ENCODE data around the gene HLA-DOA. TPM values are rescaled to one million over a fixed set of nuclear protein-coding genes. Genes with fewer than 3 reads are reported as not detected.
A peak's percentile ranks its signal among the peaks of the same experiment; 100 is the strongest.

The HLA-DOA gene
- 1.4 TPM for total RNA-seq

- ATAC-seq: peak; percentile 62
Observed at GRCh38 chr6:33008944-33009861, at the start of gene HLA-DOA. HLA-DOA (minus strand) TSS chr6:33009591.

- ATAC-seq: no peak
Observed at GRCh38 chr6:33057222-33058150, 48.1 kb upstream of the HLA-DOA start.

- ATAC-seq: no peak
Observed at GRCh38 chr6:33053230-33053629, 43.8 kb upstream of the HLA-DOA start.

DNA sequence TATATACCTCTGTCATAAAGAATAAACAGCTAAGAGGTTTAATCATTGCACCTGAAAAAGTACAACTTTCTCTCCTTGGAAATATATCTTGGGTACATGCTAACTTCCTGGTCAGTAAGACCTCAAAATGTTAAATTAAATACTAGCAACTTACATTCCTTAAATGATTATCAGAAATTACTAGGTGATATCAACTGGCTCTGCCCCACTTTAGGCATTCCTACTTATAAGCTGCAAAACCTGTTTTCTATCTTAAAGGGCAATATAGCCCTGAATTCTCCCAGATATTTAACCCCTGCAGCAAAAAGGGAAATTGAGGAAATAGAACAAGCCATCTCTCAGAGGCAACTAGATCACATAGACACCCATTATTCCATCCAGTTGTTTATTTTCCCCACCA lies 43.2 kb upstream of the HLA-DOA start:
- ATAC-seq: no peak

- no peak for ATAC-seq
Observed at GRCh38 chr6:33050014-33050810, 40.8 kb upstream of the HLA-DOA start.

GRCh38 chr6:33049323-33050013 lies 40.1 kb upstream of the HLA-DOA start:
- ATAC-seq: no peak

DNA sequence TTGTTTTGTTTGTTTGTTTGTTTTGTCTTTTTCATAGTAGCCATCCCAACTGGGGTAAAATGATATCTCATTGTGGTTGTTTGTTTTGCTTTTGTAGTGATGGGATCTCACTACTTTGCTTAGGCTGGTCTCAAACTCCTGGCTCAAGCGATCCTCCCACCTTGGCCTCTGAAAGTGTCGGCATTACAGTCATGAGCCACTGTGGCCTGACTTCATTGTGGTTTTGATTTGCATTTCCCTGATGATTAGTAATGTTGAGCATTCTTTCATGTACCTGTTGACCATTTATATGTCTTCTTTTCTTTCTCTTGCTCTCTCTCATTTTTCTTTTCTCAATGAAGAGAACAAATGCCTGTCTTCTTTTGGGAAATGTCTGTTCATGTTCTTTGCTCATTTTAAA lies 30.8 kb upstream of the HLA-DOA start:
- no peak for ATAC-seq

DNA sequence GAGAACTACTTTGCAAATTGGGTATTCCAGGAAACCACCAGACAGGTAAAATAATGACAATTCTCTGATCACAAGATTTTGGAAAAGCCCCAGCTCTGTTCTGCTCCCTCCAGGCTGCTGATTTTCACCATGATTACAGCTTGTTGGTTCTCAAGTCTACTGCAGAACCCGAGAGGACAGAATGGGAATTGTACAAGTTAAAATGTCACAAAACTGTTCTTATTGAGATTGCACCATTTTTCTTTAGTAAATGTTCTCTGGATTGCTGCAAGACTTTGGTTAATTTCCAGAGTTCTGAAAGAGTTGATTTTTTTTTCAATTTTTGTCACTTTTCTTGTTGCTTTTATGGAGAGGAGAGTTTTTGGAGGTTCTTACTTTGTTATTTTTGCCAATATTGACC lies 27.1 kb upstream of the HLA-DOA start:
- no peak for ATAC-seq

DNA sequence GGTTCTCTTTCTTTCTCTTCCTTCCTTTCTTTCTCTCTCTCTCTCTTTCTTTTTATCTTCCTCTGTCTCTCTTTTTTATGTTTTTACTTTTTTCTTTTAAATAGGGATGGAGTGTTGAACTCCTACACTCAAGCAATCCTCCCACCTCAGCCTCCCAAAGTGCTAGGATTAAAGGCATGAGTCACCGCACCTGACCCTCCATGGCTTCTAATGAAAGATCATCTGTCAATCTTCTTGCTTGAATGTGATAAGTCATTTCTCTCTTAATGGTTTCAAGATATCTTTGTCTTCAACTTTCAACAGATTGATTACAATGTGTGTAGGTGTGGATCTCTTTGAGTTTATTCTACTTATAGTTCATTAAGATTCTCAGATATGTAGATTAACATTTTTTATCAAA lies 25.2 kb upstream of the HLA-DOA start:
- no peak for ATAC-seq

GRCh38 chr6:33030245-33030644 lies 20.9 kb upstream of the HLA-DOA start:
- no peak for ATAC-seq

DNA sequence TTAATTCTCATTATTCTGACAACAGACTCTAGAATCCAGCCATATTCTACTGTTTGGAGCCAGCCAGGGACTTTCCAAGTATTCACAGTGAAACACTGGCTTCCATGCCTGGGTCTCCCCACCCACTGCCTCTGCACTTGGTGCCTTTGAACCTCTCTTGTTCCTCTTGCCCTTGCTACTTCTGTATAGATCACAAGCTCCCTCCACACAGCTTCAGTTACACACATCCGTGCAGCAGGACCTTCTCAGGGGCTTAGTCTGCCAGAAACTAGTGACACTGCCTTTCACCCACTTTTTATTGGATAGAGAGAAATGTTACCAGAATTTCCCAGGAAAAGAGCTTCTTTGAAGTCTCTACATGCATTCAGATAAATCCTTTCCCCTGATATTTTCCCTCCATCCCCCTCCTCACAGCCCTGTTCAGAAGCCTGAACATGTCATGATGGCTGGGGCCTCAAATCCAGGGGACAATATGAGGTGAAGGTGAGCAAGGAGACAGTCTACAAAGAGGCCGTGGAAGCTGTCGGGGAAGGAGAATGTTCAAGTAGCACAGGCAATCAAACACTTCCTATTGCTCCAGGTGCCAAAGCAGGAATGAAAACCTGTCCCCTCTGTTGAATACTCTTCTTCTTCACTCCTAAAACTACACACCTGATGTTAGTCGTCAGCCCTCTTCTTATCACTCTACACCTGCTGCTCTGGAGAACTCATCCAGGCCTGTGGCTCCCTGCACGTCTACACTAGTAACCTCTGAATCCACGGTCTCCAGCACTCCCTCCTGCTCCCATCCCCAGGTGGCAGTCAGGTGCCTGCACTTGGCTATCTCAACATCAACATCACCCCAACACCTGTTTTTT lies 20.2 kb upstream of the HLA-DOA start:
- ATAC-seq: peak; percentile 88

- ATAC-seq: no peak
Observed at GRCh38 chr6:33028220-33028849, 18.9 kb upstream of the HLA-DOA start.

- ATAC-seq: no peak
Observed at GRCh38 chr6:33024521-33024920, 15.1 kb upstream of the HLA-DOA start.

GRCh38 chr6:33023536-33023935 lies 14.1 kb upstream of the HLA-DOA start:
- ATAC-seq: no peak

DNA sequence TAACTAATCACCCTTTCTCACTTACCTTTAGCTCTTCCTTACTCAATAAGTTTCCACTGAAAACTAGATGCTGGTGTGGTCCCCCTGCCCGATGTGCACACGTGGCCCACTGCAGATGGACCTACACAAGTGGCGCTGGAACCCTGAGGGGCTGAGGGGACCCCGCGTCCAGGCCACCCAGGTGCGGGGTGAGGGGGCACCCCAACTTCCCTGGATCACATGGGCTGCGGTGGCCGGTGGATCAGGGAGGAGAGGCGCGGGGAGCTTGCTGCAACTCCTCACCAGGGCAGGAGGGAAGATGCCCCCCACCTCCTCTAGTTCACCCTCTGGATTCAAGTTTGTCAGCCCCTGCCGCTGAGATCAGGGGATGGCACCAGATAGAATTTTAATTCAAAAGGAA lies 12.5 kb upstream of the HLA-DOA start:
- ATAC-seq: no peak

- ATAC-seq: no peak
Observed at GRCh38 chr6:33019372-33019771, 10.0 kb upstream of the HLA-DOA start.

DNA sequence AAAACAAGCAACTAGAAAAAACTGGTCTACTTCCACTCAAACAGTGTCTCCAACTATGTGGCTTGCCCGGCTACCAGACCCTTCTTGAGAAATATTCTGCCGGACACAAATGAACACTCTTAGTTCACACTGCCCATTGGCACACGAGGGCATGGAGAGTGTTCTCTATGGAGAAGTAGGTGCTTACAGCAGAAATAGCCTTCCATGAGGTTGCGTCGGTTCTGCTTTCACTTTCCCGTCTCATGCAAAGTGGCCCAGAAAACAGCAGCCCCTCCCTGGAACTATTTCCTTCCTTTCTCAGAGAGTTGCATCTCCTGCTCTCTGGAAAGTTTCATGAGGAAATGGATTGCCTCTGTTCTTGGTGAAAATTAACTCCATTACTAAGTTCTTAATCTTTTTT lies 9.5 kb upstream of the HLA-DOA start:
- ATAC-seq: peak; percentile 76

GRCh38 chr6:33018418-33018817 lies 9.0 kb upstream of the HLA-DOA start:
- ATAC-seq: no peak

DNA sequence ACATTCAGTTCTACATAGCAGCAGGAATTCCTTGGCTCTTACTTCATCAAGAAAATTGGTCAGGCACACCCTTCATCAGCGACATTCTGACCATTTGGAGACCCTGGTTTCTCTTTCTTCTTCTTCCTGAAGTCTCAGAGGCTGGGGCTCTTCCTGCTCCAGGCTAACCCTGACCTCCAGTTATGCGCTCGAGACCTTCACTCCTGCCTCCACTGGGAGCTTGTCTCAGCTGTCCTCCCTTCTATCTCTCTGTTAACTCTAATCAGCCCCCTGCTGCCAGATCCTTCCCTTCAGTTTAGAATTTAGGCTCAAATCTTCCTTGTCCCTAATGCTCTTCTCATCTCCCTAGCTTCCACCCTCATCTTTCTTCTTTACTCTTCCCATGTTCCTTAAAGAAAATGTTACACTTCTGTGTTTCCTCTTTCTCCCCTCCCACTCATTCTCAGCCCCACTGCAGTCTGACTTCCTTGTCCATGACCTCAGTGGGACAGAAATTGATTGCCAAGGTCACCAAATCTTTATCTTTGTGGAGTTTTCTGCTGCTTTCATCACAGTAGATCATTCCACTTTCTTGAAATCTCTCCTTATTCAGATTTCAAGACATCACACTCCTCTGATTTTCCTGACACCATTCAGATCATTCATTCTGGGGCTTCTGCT lies 8.4 kb upstream of the HLA-DOA start:
- no peak for ATAC-seq

GRCh38 chr6:33017018-33017417 lies 7.6 kb upstream of the HLA-DOA start:
- ATAC-seq: no peak

Data from esophagus mucosa (tissue), 1 donor.